GM18508 (cell line): ENCODE results near the gene TMEM150C.

Source experiments
- ATAC-seq: cut with Tn5 transposase; IDR thresholded peaks from one replicate; pipeline ENCODE4 v1.9.1; 2021; ENCODE audit warnings: moderate number of reproducible peaks; ENCODE audit not compliant: insufficient read depth, unreplicated experiment

TMEM150C gene

GRCh38 chr4:82561786-82562563 lies at the start of gene TMEM150C:
Gene TMEM150C, minus strand, starts transcription at chr4:82561988. Its CDS starts 57,331 bp downstream, at chr4:82504657.
- ATAC-seq = no peak

- ATAC-seq = no peak
Observed at GRCh38 chr4:82611527-82611926, 49.7 kb upstream of the TMEM150C start.

GRCh38 chr4:82610041-82610440 lies 48.3 kb upstream of the TMEM150C start:
- no peak for ATAC-seq

GRCh38 chr4:82606622-82607021 lies 44.8 kb upstream of the TMEM150C start:
- ATAC-seq = no peak

GRCh38 chr4:82604522-82604921 lies 42.7 kb upstream of the TMEM150C start:
- no peak for ATAC-seq

- no peak for ATAC-seq
Observed at GRCh38 chr4:82601242-82602015, 39.6 kb upstream of the TMEM150C start.

GRCh38 chr4:82599336-82599735 lies 37.5 kb upstream of the TMEM150C start:
- ATAC-seq = no peak

- ATAC-seq = no peak
Observed at GRCh38 chr4:82594456-82594855, 32.7 kb upstream of the TMEM150C start.

GRCh38 chr4:82593411-82593810 lies 31.6 kb upstream of the TMEM150C start:
- ATAC-seq = no peak

- no peak for ATAC-seq
Observed at GRCh38 chr4:82592639-82593038, 30.9 kb upstream of the TMEM150C start.

GRCh38 chr4:82591592-82591991 lies 29.8 kb upstream of the TMEM150C start:
- ATAC-seq = no peak

- no peak for ATAC-seq
Observed at GRCh38 chr4:82589756-82590155, 28.0 kb upstream of the TMEM150C start.

- no peak for ATAC-seq
Observed at GRCh38 chr4:82588771-82589270, 27.0 kb upstream of the TMEM150C start.

- ATAC-seq = no peak
Observed at GRCh38 chr4:82587826-82588540, 26.2 kb upstream of the TMEM150C start.

- ATAC-seq = no peak
Observed at GRCh38 chr4:82585690-82586435, 24.1 kb upstream of the TMEM150C start.

- ATAC-seq = no peak
Observed at GRCh38 chr4:82584931-82585330, 23.1 kb upstream of the TMEM150C start.

GRCh38 chr4:82583897-82584587 lies 22.3 kb upstream of the TMEM150C start:
- ATAC-seq = no peak

GRCh38 chr4:82579932-82580331 lies 18.1 kb upstream of the TMEM150C start:
- ATAC-seq = no peak

GRCh38 chr4:82578935-82579334 lies 17.1 kb upstream of the TMEM150C start:
- ATAC-seq = no peak
